ENCODE measurements around the gene TLL1.

The TLL1 gene

GRCh38 chr4:166073783-166074182 lies 200.7 kb downstream of the TLL1 start:
- H3K9me3 ChIP-seq (ENCODE audit: insufficient read depth, low read length), result no peaks in the 10 kb centered on the region

GRCh38 chr4:166075599-166075998 lies 202.6 kb downstream of the TLL1 start:
- no peaks in the 10 kb centered on the region for H3K27me3 ChIP-seq (ENCODE audit: low read depth, low read length)

More at GRCh38 chr4:166073783-166074182, 200.7 kb downstream of the TLL1 start:
- no peak overlapping the region for H3K4me3 ChIP-seq (ENCODE audit: low read length)
- H3K4me1 ChIP-seq (ENCODE audit: low read length), result no peaks in the 10 kb centered on the region
- H4K20me1 ChIP-seq (ENCODE audit: insufficient read depth, low read length), result no peaks in the 10 kb centered on the region
- no peak overlapping the region for H3K27ac ChIP-seq (ENCODE audit: low read length)
- no peaks in the 10 kb centered on the region for H3K36me3 ChIP-seq (replicated peaks; ENCODE audit: low read depth, low read length)
- no peaks in the 10 kb centered on the region for H3K79me2 ChIP-seq (ENCODE audit: low read length)
- no peak overlapping the region for H3K9ac ChIP-seq (ENCODE audit: low read length)
- no peaks in the 10 kb centered on the region for H3K27me3 ChIP-seq (ENCODE audit: low read depth, low read length)
- no peak overlapping the region for H2AFZ ChIP-seq (ENCODE audit: low read depth, low read length)
- TF ChIP-seq CTCF (IDR thresholded peaks at IDR 0.05; ENCODE audit: low read depth, low read length), result no peak
- no peak for TF ChIP-seq EZH2phosphoT487 (IDR thresholded peaks at IDR 0.05; ENCODE audit: low read depth)
- H3K4me2 ChIP-seq (ENCODE audit: low read length), result no peak overlapping the region

GRCh38 chr4:166077782-166078181 lies 204.7 kb downstream of the TLL1 start:
- no peak overlapping the region for H2AFZ ChIP-seq (ENCODE audit: low read depth, low read length)
- no peak overlapping the region for H3K4me2 ChIP-seq (ENCODE audit: low read length)

More at GRCh38 chr4:166075599-166075998, 202.6 kb downstream of the TLL1 start:
- TF ChIP-seq EZH2phosphoT487 (IDR thresholded peaks at IDR 0.05; ENCODE audit: low read depth) (no peak), CTCF (IDR thresholded peaks at IDR 0.05; ENCODE audit: low read depth, low read length) (no peak)
- Histone ChIP-seq H4K20me1 (ENCODE audit: insufficient read depth, low read length) (no peaks in the 10 kb centered on the region), H3K9me3 (ENCODE audit: insufficient read depth, low read length) (no peaks in the 10 kb centered on the region), H3K79me2 (ENCODE audit: low read length) (no peaks in the 10 kb centered on the region), H2AFZ (ENCODE audit: low read depth, low read length) (no peak overlapping the region), H3K4me2 (ENCODE audit: low read length) (no peak overlapping the region), H3K36me3 (replicated peaks; ENCODE audit: low read depth, low read length) (no peaks in the 10 kb centered on the region), H3K4me1 (ENCODE audit: low read length) (no peaks in the 10 kb centered on the region), H3K4me3 (ENCODE audit: low read length) (no peak overlapping the region), H3K27ac (ENCODE audit: low read length) (no peak overlapping the region), H3K9ac (ENCODE audit: low read length) (no peak overlapping the region)

GRCh38 chr4:166078383-166078782 lies 205.3 kb downstream of the TLL1 start:
- H3K27ac ChIP-seq (ENCODE audit: low read length), result no peak overlapping the region
- no peaks in the 10 kb centered on the region for H3K4me1 ChIP-seq (ENCODE audit: low read length)
- no peaks in the 10 kb centered on the region for H3K9me3 ChIP-seq (ENCODE audit: insufficient read depth, low read length)
- H3K9ac ChIP-seq (ENCODE audit: low read length), result no peak overlapping the region
- no peak for TF ChIP-seq CTCF (IDR thresholded peaks at IDR 0.05; ENCODE audit: low read depth, low read length)
- no peak for TF ChIP-seq EZH2phosphoT487 (IDR thresholded peaks at IDR 0.05; ENCODE audit: low read depth)
- H3K27me3 ChIP-seq (ENCODE audit: low read depth, low read length), result no peaks in the 10 kb centered on the region
- no peak overlapping the region for H3K4me3 ChIP-seq (ENCODE audit: low read length)
- H3K79me2 ChIP-seq (ENCODE audit: low read length), result no peaks in the 10 kb centered on the region
- no peaks in the 10 kb centered on the region for H4K20me1 ChIP-seq (ENCODE audit: insufficient read depth, low read length)
- H3K36me3 ChIP-seq (replicated peaks; ENCODE audit: low read depth, low read length), result no peaks in the 10 kb centered on the region
- no peak overlapping the region for H3K4me2 ChIP-seq (ENCODE audit: low read length)
- H2AFZ ChIP-seq (ENCODE audit: low read depth, low read length), result no peak overlapping the region

More at GRCh38 chr4:166077782-166078181, 204.7 kb downstream of the TLL1 start:
- Histone ChIP-seq H3K9ac (ENCODE audit: low read length) (no peak overlapping the region), H3K9me3 (ENCODE audit: insufficient read depth, low read length) (no peaks in the 10 kb centered on the region), H3K27me3 (ENCODE audit: low read depth, low read length) (no peaks in the 10 kb centered on the region), H3K36me3 (replicated peaks; ENCODE audit: low read depth, low read length) (no peaks in the 10 kb centered on the region), H3K4me3 (ENCODE audit: low read length) (no peak overlapping the region), H3K4me1 (ENCODE audit: low read length) (no peaks in the 10 kb centered on the region), H4K20me1 (ENCODE audit: insufficient read depth, low read length) (no peaks in the 10 kb centered on the region), H3K27ac (ENCODE audit: low read length) (no peak overlapping the region), H3K79me2 (ENCODE audit: low read length) (no peaks in the 10 kb centered on the region)
- TF ChIP-seq EZH2phosphoT487 (IDR thresholded peaks at IDR 0.05; ENCODE audit: low read depth) (no peak), CTCF (IDR thresholded peaks at IDR 0.05; ENCODE audit: low read depth, low read length) (no peak)
